ENCODE data around the gene GRIK3.

DNA sequence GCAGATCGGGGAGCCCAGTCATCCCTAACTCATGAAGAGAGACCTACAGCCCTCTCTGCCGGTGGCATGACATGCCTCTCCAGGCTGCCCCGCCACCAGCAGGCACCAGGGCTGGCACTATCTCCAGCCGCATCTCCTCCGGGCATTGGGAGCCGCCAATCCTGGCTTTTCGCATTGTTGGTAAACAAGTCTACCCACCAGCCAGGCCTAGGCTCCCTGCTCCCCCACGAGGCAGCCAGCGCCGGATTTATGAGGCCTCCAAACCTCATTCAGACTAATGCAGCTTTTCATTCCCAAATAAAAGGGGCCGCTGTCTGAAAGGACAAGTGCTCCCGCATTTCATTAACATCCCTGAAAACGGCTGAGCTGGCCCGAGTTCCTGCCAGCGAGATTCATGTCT is 3.4 kb upstream of the GRIK3 start:
- TF ChIP-seq, protein P1, sequence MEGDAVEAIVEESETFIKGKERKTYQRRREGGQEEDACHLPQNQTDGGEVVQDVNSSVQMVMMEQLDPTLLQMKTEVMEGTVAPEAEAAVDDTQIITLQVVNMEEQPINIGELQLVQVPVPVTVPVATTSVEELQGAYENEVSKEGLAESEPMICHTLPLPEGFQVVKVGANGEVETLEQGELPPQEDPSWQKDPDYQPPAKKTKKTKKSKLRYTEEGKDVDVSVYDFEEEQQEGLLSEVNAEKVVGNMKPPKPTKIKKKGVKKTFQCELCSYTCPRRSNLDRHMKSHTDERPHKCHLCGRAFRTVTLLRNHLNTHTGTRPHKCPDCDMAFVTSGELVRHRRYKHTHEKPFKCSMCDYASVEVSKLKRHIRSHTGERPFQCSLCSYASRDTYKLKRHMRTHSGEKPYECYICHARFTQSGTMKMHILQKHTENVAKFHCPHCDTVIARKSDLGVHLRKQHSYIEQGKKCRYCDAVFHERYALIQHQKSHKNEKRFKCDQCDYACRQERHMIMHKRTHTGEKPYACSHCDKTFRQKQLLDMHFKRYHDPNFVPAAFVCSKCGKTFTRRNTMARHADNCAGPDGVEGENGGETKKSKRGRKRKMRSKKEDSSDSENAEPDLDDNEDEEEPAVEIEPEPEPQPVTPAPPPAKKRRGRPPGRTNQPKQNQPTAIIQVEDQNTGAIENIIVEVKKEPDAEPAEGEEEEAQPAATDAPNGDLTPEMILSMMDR (IDR thresholded peaks at IDR 0.05; ENCODE audit: low read depth, low read length), result no peak
- no peak for TF ChIP-seq EZH2phosphoT487 (IDR thresholded peaks at IDR 0.05; ENCODE audit: low read depth)
